Measurements from ENCODE around the gene ACSF3. TPM values are rescaled to one million over a fixed set of nuclear protein-coding genes. Genes with fewer than 3 reads are reported as not detected.

The ACSF3 gene
- total and polyA plus RNA-seq, 2 donors (not counting 1 experiment from before 2014, with no cell fraction given): 45.2 to 113 TPM

- Histone ChIP-seq H3K27ac (ENCODE audit: low read length in 2 of 2) (no peak overlapping the region), H3K4me1 (ENCODE audit: control insufficient read depth in 2 of 2, insufficient read depth in 2 of 2, low read length in 2 of 2) (no peaks in the 10 kb centered on the region), H3K9me3 (ENCODE audit: control extremely low read depth in 1 of 3, control insufficient read depth in 2 of 3, insufficient read depth in 1 of 3, low read length in 2 of 3) (no peaks in the 10 kb centered on the region), H3K9ac (ENCODE audit: low read length) (no peak overlapping the region), H3K27me3 (replicated peaks in 1 of 4; ENCODE audit: control extremely low read depth in 1 of 4, control insufficient read depth in 3 of 4, insufficient read depth in 4 of 4, low read length in 3 of 4) (peaks cover 0 to 2% (median 0%) of the 10 kb centered on the region in 4 experiments), H3K4me3 (ENCODE audit: control extremely low read depth in 1 of 5, extremely low read depth in 1 of 5, insufficient read depth in 1 of 5, low read depth in 2 of 5, low read length in 4 of 5) (no peak overlapping the region), H3K36me3 (replicated peaks in 1 of 2; ENCODE audit: control extremely low read depth in 1 of 2, control insufficient read depth in 1 of 2, extremely low read depth in 1 of 2, insufficient read depth in 2 of 2, low read length in 1 of 2) (no peaks in the 10 kb centered on the region), H3K4me2 (replicated peaks; ENCODE audit: low read depth, low read length, poor library complexity, severe bottlenecking) (no peak overlapping the region), H2AFZ (ENCODE audit: insufficient read depth, low read depth, low read length, poor library complexity, severe bottlenecking) (no peak overlapping the region), H4K20me1 (ENCODE audit: control insufficient read depth, insufficient read depth, low read length, poor library complexity, severe bottlenecking) (no peaks in the 10 kb centered on the region), H3K79me2 (ENCODE audit: control insufficient read depth, insufficient read depth, low read length) (no peaks in the 10 kb centered on the region)
- 91% methylated on average over 24 of the region's 24 CpGs for WGBS (ENCODE audit: insufficient coverage)
- Mint-ChIP-seq H3K27ac (no peak overlapping the region), H3K4me1 (no peaks in the 10 kb centered on the region), H3K9me3 (ENCODE audit: insufficient read depth) (no peaks in the 10 kb centered on the region), H3K27me3 (no peaks in the 10 kb centered on the region), H3K4me3 (no peak overlapping the region)
- ATAC-seq (ENCODE audit: low read depth): no peak
- no peak for TF ChIP-seq CTCF (IDR thresholded peaks at IDR 0.05)
- no peak for TF ChIP-seq EZH2 (IDR thresholded peaks at IDR 0.05; ENCODE audit: borderline replicate concordance, insufficient read depth, low read depth, low read length, poor library complexity, severe bottlenecking)
- intact Hi-C loops (cut with micrococcal nuclease): no loop called here
- no peak for DNase-seq
- CTCF ChIA-PET: no interaction called here
- POLR2A ChIA-PET: no interaction called here
These were observed 84.9 kb downstream of the ACSF3 start for GRCh38 chr16:89178453-89179147.

- H3K9me3 Mint-ChIP-seq (ENCODE audit: insufficient read depth): no peaks in the 10 kb centered on the region
- ChIA-PET CTCF (no interaction called here), POLR2A (no interaction called here)
- intact Hi-C loops (cut with micrococcal nuclease): no loop called here
- ATAC-seq (ENCODE audit: low read depth): no peak
- no peak overlapping the region for H3K27ac ChIP-seq (ENCODE audit: low read length in 2 of 2)
- no peaks in the 10 kb centered on the region for H4K20me1 ChIP-seq (ENCODE audit: control insufficient read depth, insufficient read depth, low read length, poor library complexity, severe bottlenecking)
- H3K4me3 Mint-ChIP-seq: no peak overlapping the region
- 97% methylated on average over 10 of the region's 19 CpGs for WGBS (ENCODE audit: insufficient coverage)
- H3K9ac ChIP-seq (ENCODE audit: low read length): no peak overlapping the region
- H3K36me3 ChIP-seq (replicated peaks in 1 of 2; ENCODE audit: control extremely low read depth in 1 of 2, control insufficient read depth in 1 of 2, extremely low read depth in 1 of 2, insufficient read depth in 2 of 2, low read length in 1 of 2): no peaks in the 10 kb centered on the region
- H3K79me2 ChIP-seq (ENCODE audit: control insufficient read depth, insufficient read depth, low read length): no peaks in the 10 kb centered on the region
- peaks cover 0 to 2% (median 0%) of the 10 kb centered on the region in 4 experiments for H3K27me3 ChIP-seq (replicated peaks in 1 of 4; ENCODE audit: control extremely low read depth in 1 of 4, control insufficient read depth in 3 of 4, insufficient read depth in 4 of 4, low read length in 3 of 4)
- no peaks in the 10 kb centered on the region for H3K4me1 Mint-ChIP-seq
- no peaks in the 10 kb centered on the region for H3K4me1 ChIP-seq (ENCODE audit: control insufficient read depth in 2 of 2, insufficient read depth in 2 of 2, low read length in 2 of 2)
- DNase-seq: no peak
- H3K4me2 ChIP-seq (replicated peaks; ENCODE audit: low read depth, low read length, poor library complexity, severe bottlenecking): no peak overlapping the region
- TF ChIP-seq EZH2 (IDR thresholded peaks at IDR 0.05; ENCODE audit: borderline replicate concordance, insufficient read depth, low read depth, low read length, poor library complexity, severe bottlenecking) (no peak), CTCF (IDR thresholded peaks at IDR 0.05) (no peak)
- H3K9me3 ChIP-seq (ENCODE audit: control extremely low read depth in 1 of 3, control insufficient read depth in 2 of 3, insufficient read depth in 1 of 3, low read length in 2 of 3): no peaks in the 10 kb centered on the region
- no peaks in the 10 kb centered on the region for H3K27me3 Mint-ChIP-seq
- no peak overlapping the region for H2AFZ ChIP-seq (ENCODE audit: insufficient read depth, low read depth, low read length, poor library complexity, severe bottlenecking)
- H3K4me3 ChIP-seq (ENCODE audit: control extremely low read depth in 1 of 5, extremely low read depth in 1 of 5, insufficient read depth in 1 of 5, low read depth in 2 of 5, low read length in 4 of 5): no peak overlapping the region
- H3K27ac Mint-ChIP-seq: no peak overlapping the region
These were observed 85.5 kb downstream of the ACSF3 start for GRCh38 chr16:89179148-89179484.

All from B cell (primary cell).